HepG2 (cell line): Measurements from ENCODE around the gene SIX4. TPM values are rescaled to one million over a fixed set of nuclear protein-coding genes. Genes with fewer than 3 reads are reported as not detected.

Source experiments
- CERS6 ChIP-seq: sonication (generic); formaldehyde crosslinking; IDR thresholded peaks from 2 replicates; pipeline ENCODE4 v1.5.0; 2020; ENCODE audit warnings: missing genetic modification reagents
- ELF3 ChIP-seq: IDR thresholded peaks from 2 replicates; pipeline ENCODE4 v1.6.1; 2016; ENCODE audit warnings: missing genetic modification reagents, missing compliant biosample characterization
- EP300 ChIP-seq, 3 experiments: sonication (generic) in 1 of 3; formaldehyde crosslinking in 1 of 3; IDR thresholded peaks; 2 replicates each; pipeline versions ENCODE4 v1.5.1 to v1.6.1; 2011 to 2020; ENCODE audit warnings: low read depth in 2 of 3, low read length in 2 of 3, borderline replicate concordance in 1 of 3, improper control_type of control experiment in 1 of 3, mild to moderate bottlenecking in 1 of 3, missing genetic modification reagents in 1 of 3, moderate library complexity in 1 of 3
- FOSL2 ChIP-seq: sonication (generic); formaldehyde crosslinking; IDR thresholded peaks from 2 replicates; pipeline ENCODE4 v1.4.0; 2020; ENCODE audit warnings: missing genetic modification reagents
- FOXA3 ChIP-seq: IDR thresholded peaks from 2 replicates; pipeline ENCODE4 v1.6.1; 2016; ENCODE audit warnings: missing genetic modification reagents, missing compliant biosample characterization
- GABPA ChIP-seq, 2 experiments: IDR thresholded peaks; 2 replicates each; pipeline ENCODE4 v1.6.1; 2011 to 2016; ENCODE audit warnings: low read depth in 2 of 2, low read length in 1 of 2, missing biosample characterization in 1 of 2, missing genetic modification characterization in 1 of 2
- GFI1 ChIP-seq: sonication (generic); formaldehyde crosslinking; IDR thresholded peaks from 2 replicates; pipeline ENCODE4 v1.5.0; 2020; ENCODE audit warnings: missing genetic modification reagents, mild to moderate bottlenecking, borderline replicate concordance
- HCFC1 ChIP-seq: fragments of 150-350 bp; IDR thresholded peaks from 2 replicates; pipeline ENCODE4 v1.6.1; 2014; ENCODE audit warnings: low read depth, low read length
- HMG20B ChIP-seq: conservative IDR thresholded peaks from 2 replicates; pipeline ENCODE4 v1.6.1; 2016; ENCODE audit warnings: missing genetic modification reagents, missing compliant biosample characterization
- HNRNPL ChIP-seq: fragments of 200-400 bp; formaldehyde crosslinking; IDR thresholded peaks from 2 replicates; pipeline ENCODE4 v1.6.1; 2017; ENCODE audit warnings: mild to moderate bottlenecking, low read depth, low read length
- HOMEZ ChIP-seq: IDR thresholded peaks from 2 replicates; pipeline ENCODE4 v1.6.1; 2016; ENCODE audit warnings: low read depth
- ISL2 ChIP-seq: sonication (generic); formaldehyde crosslinking; IDR thresholded peaks from 2 replicates; pipeline ENCODE4 v1.5.0; 2020; ENCODE audit warnings: missing genetic modification reagents
- KDM4B ChIP-seq: sonication (generic); formaldehyde crosslinking; IDR thresholded peaks from 2 replicates; pipeline ENCODE4 v1.4.0; 2020; ENCODE audit warnings: missing genetic modification reagents
- REL ChIP-seq: sonication (generic); formaldehyde crosslinking; conservative IDR thresholded peaks from 2 replicates; pipeline ENCODE4 v1.8.0; 2022; ENCODE audit warnings: mild to moderate bottlenecking, missing genetic modification reagents, moderate library complexity
- TBX2 ChIP-seq: sonication (generic); formaldehyde crosslinking; IDR thresholded peaks from 2 replicates; pipeline ENCODE4 v1.5.0; 2020; ENCODE audit warnings: missing genetic modification reagents, mild to moderate bottlenecking, borderline replicate concordance
- ZFP62 ChIP-seq: sonication (generic); formaldehyde crosslinking; IDR thresholded peaks from 2 replicates; pipeline ENCODE4 v1.4.0; 2020; ENCODE audit warnings: missing genetic modification reagents
- ZNF296 ChIP-seq: sonication (generic); formaldehyde crosslinking; conservative IDR thresholded peaks from 2 replicates; pipeline ENCODE4 v1.5.0; 2020; ENCODE audit warnings: mild to moderate bottlenecking, missing genetic modification reagents
- ZNF3 ChIP-seq: IDR thresholded peaks from 2 replicates; pipeline ENCODE4 v1.7.0; 2017; ENCODE audit warnings: inconsistent platforms
- ZNF609 ChIP-seq: sonication (generic); formaldehyde crosslinking; IDR thresholded peaks from 2 replicates; pipeline ENCODE4 v1.4.0; 2020; ENCODE audit warnings: mild to moderate bottlenecking, missing genetic modification reagents, borderline replicate concordance
- polyA plus RNA-seq, 8 experiments: library from polyadenylated mRNA; depleted of rRNA in 3 of 8; stranded (reverse) in 7 of 8; unstranded in 1 of 8; fragments of >200 nt; fragmentation: Illumina TruSeq in 4 of 8; extraction: Trizol in 4 of 8; gene quantifications; 2 replicates each; pipeline versions ENCODE4 v1.2.1 to v1.2.3, GENCODE V29; 2011 to 2016; ENCODE audit warnings: low read depth in 4 of 8, missing spikeins in 1 of 8, mixed read lengths in 1 of 8; ENCODE audit not compliant: insufficient read depth in 1 of 8
- total RNA-seq, 5 experiments: library from RNA; depleted of rRNA; stranded (reverse); fragments of >200 nt; fragmentation: Illumina TruSeq; extraction: Trizol; gene quantifications; 2 replicates each; pipeline ENCODE4 v1.2.3, GENCODE V29; 2016; ENCODE audit warnings: low read depth in 1 of 5
- TF ChIP-seq, protein P1 (sequence below): sonication (generic); formaldehyde crosslinking; IDR thresholded peaks from 2 replicates; pipeline ENCODE4 v1.4.0; 2020; ENCODE audit warnings: mild to moderate bottlenecking, missing genetic modification reagents
- TF ChIP-seq, protein P2 (sequence below): sonication (generic); formaldehyde crosslinking; IDR thresholded peaks from 2 replicates; pipeline ENCODE4 v1.4.0; 2020; ENCODE audit warnings: mild to moderate bottlenecking, missing genetic modification reagents

Gene SIX4
- total and polyA plus RNA-seq, 2 of the 13 experiments (the other 11 are each of a cell fraction or from before 2014, with no cell fraction given): 5.0 to 6.0 TPM

DNA sequence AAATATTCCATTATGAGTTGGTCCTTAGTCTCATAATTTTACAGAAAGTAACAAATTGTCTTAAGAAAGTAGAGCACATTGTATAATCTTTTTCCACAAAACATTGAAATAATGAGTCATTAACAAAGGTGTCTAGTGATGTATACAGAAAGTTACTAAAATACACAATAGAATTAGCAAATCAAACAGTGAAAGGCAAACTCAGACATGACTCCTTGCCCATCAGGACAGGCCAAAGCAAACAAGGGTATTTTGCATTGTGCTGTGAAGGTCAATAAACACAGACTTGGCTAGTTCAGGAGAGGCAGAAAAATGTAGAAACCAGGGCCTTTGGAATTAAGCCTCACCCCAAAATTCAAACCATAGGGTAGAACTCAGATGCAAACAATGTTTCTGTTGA is 37.3 kb downstream of the SIX4 start (continued):
- TF ChIP-seq KDM4B (CRISPR knock-in tag) (no peak), ELF3 (CRISPR knock-in tag) (peak; percentile 27; the same call in 1 of the 2 replicates), TBX2 (CRISPR knock-in tag) (peak; percentile 81), GABPA (IDR thresholded peaks at IDR 0.05; ENCODE audit: low read depth, low read length) (no peak), GABPA (CRISPR knock-in tag; IDR thresholded peaks at IDR 0.05; ENCODE audit: low read depth) (no peak), CERS6 (CRISPR knock-in tag) (no peak), EP300 (IDR thresholded peaks at IDR 0.05; ENCODE audit: low read depth in 2 of 2, low read length in 2 of 2) (peak in 1 of 2 experiments; percentile 50; a peak in 1 of 4 replicates), EP300 (CRISPR knock-in tag; IDR thresholded peaks at IDR 0.05; ENCODE audit: borderline replicate concordance) (no peak), ISL2 (CRISPR knock-in tag) (0 out of 2 replicates have a peak, but pooled peaks have one; percentile 28), ZNF296 (CRISPR knock-in tag) (no peak), FOXA3 (CRISPR knock-in tag) (peak; percentile 92), ZNF3 (CRISPR knock-in tag) (no peak), REL (CRISPR knock-in tag) (no peak), ZFP62 (no peak), HNRNPL (no peak), ZNF609 (CRISPR knock-in tag) (peak; percentile 90), HMG20B (CRISPR knock-in tag) (0 out of 2 replicates have a peak, but pooled peaks have one; percentile 23), GFI1 (CRISPR knock-in tag) (0 out of 2 replicates have a peak, but pooled peaks have one; percentile 40), HCFC1 (no peak), HOMEZ (CRISPR knock-in tag) (0 out of 2 replicates have a peak, but pooled peaks have one; percentile 37), FOSL2 (CRISPR knock-in tag) (peak; percentile 69)
- TF ChIP-seq, protein P1, sequence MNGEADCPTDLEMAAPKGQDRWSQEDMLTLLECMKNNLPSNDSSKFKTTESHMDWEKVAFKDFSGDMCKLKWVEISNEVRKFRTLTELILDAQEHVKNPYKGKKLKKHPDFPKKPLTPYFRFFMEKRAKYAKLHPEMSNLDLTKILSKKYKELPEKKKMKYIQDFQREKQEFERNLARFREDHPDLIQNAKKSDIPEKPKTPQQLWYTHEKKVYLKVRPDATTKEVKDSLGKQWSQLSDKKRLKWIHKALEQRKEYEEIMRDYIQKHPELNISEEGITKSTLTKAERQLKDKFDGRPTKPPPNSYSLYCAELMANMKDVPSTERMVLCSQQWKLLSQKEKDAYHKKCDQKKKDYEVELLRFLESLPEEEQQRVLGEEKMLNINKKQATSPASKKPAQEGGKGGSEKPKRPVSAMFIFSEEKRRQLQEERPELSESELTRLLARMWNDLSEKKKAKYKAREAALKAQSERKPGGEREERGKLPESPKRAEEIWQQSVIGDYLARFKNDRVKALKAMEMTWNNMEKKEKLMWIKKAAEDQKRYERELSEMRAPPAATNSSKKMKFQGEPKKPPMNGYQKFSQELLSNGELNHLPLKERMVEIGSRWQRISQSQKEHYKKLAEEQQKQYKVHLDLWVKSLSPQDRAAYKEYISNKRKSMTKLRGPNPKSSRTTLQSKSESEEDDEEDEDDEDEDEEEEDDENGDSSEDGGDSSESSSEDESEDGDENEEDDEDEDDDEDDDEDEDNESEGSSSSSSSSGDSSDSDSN: no peak
- TF ChIP-seq, protein P2, sequence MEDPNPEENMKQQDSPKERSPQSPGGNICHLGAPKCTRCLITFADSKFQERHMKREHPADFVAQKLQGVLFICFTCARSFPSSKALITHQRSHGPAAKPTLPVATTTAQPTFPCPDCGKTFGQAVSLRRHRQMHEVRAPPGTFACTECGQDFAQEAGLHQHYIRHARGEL (CRISPR knock-in tag): no peak
